GM19025 (cell line): ENCODE data around the gene CALR3.
"Not testable (repeated sequence)": the region's sequence is repeated elsewhere in the genome, so short reads cannot be mapped to it uniquely, and the experiment has no call there.

Experiments
- ATAC-seq: cut with Tn5 transposase; IDR thresholded peaks from one replicate; pipeline ENCODE4 v1.9.1; 2021; ENCODE audit warnings: mild to moderate bottlenecking, low read depth, moderate library complexity; ENCODE audit not compliant: unreplicated experiment

The CALR3 gene

DNA sequence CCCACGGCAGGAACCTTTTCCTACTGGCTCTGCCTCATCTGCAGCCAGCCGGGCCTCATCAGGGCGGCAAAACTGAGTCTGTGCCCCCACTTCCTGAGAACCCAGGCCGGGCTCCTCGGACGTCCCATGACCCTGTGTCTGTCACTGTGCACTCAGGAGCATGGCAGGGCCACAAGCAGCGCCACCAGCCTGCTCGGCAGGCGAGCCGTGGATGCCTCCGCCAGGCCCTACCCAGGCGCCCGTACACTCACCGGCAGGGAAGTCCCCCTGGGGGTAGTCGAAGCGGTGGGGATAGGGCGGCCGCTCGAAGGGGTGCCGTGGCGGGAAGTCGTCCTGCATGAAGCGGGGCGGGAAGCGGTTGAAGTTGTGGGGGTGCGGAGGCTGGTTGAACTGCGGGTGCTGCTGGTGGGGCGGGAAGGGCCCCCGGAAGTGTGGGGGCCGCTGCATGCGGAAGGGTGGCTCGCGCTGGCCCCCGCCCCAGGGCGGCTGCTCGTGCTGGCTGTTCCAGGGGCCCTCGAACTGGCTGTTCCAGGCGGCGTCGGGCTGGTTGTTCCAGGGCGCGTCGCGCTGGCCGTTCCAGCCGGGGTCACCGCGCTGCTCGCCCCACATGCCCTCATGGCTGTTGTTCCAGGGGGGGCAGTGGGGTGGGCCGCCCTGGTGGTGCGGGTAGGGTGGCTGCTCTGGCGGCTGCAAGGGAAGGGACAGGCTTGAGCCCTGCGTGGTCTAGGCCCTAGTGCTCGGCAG, 29.2 kb upstream of the CALR3 start:
- ATAC-seq, result no peak

DNA sequence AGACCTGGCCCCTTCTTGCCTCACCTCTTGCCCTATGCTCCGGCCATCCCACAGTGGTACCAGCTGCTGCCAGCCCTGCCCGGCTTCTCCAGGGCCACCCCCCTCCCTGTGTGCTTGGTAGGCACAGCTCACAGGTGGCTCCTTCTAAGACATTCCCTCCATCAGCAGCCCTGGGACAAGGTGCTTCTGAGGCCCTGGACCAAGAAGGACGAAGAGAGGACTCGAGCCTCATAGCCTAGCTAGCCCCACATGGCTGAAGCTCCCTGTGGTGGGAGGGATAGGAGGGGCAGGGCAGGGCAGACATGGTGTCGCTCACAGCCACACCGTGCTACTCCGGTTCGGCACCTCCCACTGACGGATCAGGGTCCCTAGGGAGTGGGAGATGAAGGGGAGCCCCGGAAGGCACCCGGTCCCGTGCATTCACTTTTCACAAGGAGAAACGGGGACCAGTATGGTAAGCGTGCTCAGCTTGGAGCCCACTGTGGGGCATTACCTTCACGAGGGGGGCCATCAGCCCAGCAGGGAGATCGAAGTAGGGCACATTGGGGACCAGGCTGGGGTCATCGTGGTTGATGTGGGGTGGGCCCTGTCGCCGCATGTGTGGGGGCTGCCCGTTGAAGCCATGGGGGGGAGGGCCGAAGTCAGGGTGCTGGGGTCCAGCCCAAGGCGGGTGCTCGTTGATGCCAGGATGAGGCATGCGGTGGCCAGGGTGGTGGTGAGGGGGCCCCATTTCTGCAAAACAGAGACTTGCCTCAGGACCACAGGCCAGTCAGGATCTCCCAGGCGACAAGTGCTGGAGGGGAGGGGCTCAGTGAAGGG, 26.8 kb upstream of the CALR3 start:
- no peak for ATAC-seq

DNA sequence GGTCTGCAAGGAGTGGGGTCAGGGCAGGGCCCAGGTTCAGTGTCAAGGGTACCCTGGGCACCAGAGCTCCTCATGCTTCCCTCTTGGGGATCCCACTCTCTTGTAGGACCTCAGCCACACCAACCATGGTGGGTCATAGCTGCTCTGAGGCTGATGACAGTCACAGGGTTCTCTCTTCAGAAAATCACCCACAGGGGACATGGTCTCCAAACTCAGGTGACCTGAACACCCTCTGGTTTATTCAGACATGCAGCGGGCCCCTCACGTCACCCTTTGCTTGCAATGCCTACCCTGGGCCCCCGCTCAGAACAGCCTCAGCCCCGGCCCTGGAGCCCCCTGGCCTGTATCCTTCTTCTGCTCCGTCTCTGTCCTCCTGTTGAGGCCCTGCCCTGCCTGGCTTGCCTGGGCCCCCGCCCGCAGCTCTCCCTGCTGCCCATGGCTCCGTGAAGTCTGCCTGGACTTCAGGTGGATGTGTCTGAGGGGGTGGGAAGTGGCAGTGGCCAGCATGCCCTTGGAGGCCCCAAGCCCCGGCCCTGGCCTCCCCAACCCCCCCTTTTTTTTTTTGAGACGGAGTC, 25.8 kb upstream of the CALR3 start:
- no peak for ATAC-seq

DNA sequence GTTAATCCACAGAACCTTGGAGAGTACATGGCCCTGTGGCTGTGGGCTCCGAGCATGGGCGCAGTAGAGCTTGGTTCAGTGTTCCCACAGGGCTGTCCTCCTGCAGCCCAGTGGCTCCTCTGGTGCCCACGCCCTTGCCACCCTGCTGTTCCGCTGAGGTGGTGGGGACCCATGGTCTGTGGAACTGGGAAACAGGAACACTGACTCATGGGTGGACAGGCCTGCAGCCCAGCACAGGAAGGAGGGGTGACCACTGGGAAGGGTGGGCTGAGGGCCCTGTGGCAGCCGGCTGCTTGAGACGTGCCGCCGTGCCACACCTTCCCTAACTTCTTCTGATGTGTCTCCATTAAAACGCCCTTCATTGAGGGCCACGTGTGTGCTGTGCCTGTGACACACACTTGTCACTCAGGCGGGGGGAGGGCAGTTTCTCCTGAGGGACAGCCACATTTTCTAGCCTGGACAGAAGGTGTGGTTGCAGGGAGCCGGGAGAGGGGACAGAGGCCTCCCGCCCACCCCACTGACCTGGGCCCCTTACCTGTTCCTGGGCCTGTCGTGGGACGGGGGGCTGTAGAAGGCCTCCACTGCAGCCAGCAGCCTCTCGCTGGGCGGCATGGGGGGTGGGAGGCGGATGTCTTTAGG, 25.1 kb upstream of the CALR3 start:
- no peak for ATAC-seq

DNA sequence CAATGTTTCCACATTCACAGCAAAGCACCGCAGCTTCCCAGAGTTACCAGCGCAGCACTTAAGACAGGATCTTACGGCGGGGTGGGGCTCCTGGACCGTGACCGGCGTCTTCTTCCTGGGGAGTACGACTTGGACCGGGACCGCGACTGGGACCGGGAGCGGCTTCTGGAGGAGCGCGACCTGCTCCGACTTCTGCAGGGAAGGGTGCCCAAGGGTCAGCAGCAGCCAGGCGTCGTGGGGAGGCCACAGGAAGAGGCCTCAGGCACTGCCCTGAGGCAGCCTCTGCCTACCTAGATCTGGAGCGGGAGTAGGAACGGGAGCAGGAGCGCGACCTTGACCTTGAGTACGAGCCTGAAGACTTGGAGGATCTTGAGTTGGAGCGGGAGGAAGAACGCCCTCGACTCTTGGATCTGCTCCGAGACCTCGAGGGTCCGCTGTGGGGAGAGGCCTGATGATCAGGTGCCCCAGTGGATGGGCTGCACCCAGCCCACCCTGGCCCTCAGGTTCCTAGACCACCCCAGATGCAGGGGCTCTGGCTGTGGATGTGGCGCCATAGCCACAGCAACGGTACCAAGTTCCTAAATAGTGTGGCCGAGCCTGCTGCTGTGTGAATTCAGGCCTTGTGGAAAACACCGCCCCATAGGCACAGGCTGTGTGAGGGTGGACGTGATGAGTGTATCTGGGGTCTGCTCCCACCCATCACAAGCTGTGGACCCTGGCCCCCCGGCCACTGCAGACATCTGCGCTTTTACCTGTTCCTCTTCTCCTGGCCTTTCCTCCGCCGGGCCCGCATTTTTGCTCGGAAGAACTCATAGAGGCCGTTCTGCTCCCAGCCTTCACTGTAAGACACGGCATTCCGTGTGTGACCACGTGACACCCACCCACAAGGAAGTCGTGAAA, 24.4 kb upstream of the CALR3 start:
- ATAC-seq, result no peak

DNA sequence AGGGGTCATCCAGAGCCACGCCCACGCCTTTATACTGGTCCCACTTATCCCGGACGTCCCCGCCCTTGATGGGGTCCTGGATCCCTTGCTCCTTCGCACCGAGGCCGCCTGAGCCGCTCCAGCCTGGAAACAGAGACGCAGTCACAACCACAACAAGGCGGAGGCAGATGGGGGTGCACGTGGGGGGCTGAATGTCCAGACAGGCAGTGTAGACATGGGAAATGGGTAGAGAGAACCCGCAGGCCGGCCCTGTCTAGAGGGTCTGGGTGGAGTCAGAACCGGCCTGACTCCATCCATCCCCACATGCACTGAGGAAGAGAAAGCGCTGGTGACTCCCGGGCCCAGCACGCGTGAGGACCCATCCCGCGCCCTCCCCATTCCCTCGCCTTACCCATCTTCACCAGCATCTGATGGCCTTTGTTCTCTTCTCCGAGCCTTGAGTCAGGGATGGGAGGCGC, 23.3 kb upstream of the CALR3 start:
- ATAC-seq, result no peak

DNA sequence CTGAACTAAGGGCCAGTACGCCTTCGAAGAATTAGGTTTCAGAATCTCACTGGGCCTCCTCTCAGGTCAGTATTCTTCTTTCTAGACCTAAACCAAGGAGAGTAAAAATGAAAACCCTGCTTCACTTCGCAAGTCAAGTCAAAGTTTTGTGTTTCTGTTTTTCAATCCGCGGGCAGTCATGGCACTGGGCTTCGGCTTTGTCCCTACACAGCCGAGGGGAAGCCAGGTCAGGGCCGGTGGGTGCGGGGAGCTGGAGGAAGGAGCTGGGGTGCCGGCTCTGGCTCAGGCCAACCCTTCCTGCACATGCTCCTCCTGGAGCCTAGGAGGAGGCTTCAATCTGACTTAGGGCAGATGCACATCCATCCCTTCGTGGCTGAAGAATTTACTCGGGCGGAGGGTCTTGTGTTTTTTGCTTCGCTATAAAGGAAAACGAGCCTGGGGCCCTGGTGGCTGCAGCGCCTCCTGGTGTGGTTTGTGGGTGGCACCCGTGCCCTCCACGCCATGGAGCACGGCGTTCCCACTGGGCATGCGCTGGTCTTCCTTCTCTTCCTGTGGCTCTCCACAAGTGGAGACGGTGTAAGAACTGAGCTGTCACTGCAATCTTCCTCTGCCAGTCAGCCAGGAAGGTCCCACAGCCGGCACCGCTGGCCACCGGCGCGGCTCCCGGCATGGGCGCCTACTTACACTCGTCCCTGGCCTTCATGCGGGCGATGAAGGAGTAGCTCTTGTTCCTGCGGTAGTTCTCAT, 22.7 kb upstream of the CALR3 start:
- ATAC-seq, result no peak

DNA sequence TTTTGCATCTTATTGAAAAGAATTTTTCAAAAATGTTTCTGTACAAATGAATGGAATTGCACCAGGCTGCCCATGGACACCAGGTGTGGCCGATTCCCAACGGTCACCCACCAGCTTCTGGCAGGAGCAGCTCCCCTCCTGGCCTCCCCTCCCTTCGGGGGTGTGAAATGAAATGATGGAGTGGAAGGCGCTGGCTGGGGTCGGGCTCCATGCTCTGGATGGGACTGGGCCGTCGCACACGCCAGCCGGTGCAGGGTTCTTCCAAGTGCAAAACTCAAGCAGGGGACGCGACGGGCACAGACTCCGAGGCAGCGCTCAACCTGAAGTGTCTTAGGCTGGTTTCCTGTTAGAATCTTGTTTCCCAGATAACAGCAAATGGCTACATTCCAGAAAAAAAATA, 22.1 kb upstream of the CALR3 start:
- ATAC-seq, result no peak

DNA sequence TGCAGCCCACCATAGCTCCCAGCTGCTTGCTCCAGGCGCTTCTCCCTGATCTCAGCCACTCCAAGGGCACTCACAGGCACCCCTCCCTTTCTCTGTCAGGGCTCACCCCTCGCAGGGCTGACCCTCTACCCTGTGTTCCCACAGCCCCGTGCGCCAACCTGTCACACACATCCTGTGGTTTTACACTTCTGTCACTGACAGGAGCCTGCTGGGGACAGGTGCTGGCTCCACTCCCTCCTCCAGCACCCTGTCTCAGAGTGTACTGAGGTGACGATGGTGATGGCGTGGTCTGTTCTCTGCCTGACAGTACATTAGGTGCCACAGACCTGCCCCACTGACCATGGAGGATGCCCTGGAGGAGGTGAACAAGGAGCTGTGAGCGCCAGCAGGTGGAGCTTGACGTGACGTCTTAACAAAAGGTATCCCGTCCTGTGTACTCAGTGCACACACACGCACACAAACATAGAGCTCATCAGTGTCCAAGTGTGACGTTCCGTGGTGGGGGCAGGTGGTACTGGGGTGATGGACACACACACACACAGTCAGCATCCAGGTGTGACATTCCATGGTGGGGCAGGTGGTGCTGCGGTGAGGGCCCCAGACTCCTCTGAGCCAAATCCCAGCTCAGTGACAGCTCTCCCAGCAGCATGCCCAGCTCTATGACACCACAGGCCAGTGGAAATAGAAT, 21.1 kb upstream of the CALR3 start:
- no peak for ATAC-seq

DNA sequence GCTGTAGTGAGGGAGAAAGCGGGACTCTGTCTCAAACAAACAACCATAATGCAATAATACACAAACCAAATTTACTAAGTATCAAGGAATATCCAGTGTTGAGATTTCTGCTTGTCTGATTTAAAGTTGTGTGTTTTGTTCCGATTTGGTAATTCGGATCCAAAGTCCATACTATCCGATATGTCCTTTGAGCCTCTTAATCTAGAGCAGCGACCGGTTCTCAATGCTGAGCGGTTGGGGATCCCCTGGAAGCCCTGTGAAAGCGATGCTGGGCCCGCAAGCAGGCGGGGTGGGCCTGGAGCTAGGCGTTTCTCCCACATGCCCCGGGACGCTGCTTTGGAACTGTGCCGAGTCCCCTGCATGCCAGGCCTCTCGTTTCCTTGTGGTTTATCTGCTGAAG, 20.4 kb upstream of the CALR3 start:
- no peak for ATAC-seq

DNA sequence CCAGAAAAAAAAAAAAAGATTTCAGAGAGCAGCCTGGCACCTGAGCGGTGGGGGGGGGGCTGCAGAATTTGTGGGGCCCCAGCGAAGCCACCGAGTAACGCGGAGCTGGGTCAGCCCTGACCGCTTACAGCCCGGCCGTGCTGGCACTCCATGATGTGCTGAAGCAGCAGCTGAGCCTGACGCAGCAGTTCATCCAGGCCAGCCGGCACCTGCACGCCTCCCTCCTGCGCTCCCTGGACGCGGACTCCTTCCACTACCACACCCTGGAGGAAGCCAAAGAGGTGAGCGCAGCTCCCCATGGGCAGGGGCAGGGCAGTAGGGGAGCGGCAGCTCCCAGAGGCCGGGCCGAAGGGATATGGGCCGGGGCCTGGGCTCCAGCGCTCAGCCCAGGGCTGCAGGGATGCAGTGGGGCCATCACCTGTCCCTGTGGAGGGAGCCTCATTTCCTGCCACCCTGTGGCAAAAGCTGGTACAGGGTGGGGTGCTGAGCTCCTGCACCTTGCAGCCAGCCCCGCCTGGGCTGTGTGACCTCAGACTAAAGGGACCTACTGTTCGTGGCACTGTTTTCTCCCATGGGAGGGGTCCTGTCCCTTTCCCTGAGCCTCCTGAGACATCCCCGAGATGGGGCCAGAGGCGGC, 18.5 kb upstream of the CALR3 start:
- ATAC-seq, result no peak

DNA sequence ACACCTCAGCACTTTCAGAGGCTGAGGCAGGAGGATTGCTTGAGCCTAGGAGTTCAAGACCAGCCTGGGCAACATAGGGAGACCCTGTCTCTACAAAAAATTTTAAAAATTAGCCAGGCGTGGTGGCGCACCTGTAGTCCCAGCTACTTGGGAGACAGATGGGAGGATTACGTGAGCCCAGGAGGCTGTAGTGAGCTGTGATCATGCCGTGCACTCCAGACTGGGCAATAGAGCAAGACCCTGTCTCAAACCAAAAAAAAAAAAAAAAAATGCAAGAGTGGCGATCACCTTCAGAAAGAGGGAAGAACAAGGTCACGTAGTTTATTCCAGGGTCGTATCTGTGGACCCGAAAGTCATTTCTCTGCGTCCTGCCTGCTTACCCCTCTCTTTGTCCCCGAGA, 16.6 kb upstream of the CALR3 start:
- not testable (repeated sequence) for ATAC-seq

DNA sequence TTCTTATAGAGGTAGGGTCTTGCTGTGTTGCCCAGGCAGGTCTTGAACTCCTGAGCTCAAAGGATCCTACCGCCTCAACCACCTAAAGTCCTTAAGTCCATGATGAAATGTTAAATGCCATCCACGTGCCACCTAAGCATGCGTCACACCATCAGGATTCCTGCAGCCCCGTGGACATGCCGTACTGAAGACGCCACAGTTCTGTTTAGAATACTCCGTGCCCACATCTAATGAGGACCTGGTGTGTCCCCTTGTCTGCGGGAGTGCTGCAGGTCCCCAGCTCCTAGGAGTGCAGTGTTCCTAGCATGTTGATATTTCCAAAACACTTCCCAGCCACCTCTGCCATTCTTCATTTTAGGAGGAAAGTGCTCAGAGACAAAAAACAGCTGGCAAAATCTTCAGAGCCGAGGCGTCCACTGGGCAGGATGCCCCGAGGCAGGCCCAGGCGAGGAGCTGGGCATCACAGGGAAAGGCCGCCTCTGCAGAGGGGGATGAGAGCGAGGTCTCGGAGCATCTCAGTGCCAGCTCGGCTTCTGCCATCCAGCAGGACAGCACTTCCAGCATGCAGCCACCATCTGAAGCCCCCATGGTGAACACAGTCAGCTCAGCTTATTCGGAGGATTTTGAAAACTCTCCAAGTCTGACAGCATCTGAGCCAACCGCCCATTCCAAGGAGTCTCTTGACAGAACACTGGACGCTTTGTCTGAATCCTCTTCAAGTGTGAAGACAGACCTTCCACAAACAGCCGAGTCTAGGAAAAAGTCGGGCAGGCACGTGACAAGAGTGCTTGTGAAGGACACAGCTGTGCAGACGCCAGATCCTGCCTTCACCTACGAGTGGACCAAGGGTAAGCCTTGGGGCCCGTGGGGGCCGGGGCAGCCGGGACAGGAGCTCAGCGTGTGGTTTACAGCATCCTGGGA, 13.4 kb upstream of the CALR3 start:
- no peak for ATAC-seq

DNA sequence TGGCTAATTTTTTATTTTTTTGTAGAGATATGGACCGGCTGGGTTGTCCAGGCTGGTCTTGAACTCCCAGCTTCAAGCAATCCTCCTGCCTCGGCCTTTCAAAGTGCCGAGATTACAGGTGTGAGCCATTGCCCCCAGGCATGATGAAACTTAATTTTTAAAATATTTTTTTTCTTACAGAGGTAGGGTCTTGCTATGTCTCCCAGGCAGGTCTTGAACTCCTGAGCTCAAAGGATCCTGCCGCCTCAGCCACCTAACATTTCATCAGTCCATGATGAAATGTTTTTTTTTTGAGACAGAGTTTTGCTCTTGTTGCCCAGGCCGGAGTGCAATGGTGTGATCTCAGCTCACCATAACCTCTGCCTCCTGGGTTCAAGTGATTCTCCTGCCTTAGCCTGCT, 12.6 kb upstream of the CALR3 start:
- no peak for ATAC-seq

DNA sequence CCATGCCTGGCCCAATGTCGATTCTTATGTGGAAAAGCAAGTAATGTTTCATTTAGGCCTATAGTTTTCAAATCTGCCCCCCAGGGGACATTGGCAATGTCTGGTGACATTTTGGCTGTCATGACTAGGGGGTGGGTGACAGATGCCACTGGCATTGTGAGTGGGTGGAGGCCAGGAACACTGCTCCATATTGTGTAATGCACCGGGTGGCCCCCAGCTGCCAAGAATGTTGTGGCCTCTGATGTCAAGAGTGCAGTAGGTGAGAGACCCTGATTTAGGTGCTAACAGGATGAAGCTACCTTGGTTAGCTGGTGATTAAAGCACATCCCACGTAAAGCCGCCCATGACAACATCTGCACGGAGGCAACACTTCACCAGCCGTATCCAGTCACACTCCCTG, 11.0 kb upstream of the CALR3 start:
- no peak for ATAC-seq

DNA sequence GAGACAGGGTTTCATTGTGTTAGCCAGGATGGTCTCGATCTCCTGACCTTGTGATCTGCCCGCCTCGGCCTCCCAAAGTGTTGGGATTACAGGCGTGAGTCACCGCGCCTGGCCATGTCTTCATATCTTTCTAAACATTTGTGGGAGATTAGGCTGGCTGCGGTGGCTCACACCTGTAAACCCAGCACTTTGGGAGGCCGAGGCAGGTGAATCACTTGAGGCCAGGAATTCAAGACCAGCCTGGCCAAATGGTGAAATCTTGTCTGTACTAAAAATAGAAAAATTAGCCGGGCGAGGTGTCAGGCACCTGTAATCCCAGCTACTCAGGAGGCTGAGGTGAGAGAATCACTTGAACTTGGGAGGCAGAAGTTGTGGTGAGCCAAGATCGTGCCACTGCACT, 10.2 kb upstream of the CALR3 start:
- ATAC-seq, result not testable (repeated sequence)

DNA sequence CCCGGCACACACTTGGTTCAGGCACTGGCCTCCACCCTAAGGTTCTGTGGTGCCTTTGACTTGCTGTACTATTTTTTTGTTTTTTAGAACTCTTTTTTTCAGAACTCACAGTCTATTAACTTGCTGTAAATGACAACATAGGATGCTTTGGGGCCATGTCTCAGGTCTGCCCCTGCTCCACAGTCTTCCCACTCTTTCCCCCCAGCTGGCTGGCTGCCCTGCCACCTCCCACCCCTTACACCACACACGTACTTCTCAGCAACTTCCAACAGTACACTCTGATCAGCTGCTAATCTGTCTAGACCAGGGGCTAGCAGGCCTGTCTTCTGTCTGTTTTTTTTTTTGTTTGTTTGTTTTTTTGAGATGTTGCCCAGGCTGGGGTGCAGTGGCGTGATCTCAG, 8.3 kb upstream of the CALR3 start:
- ATAC-seq, result no peak
